ENCODE measurements around the gene MSH3. TPM values are rescaled to one million over a fixed set of nuclear protein-coding genes. Genes with fewer than 3 reads are reported as not detected.
"Not testable (repeated sequence)": the region's sequence is repeated elsewhere in the genome, so short reads cannot be mapped to it uniquely, and the experiment has no call there.

The MSH3 gene
- polyA plus RNA-seq, 1 donor, result 13.8 TPM

DNA sequence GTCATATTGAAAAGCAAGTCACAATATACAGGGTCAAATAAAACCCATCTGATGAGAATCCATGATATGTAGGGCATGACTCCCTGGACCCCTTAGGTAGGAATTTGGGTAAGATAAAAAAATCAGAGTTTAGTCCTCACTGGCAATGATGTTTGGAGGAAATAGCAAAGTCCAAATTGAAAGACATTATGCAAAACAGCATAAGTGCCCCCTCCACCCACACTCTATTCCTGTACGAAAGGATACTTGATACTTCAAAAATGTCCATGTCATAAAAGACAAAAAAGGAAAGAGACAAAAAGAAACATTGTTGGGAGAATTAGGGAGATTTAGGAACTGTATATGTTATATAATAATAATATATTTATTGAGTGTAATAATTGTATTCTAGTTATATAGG lies 209.7 kb downstream of the MSH3 start:
- H3K9me3 ChIP-seq (ENCODE audit: control insufficient read depth, low read depth, low read length), result no peaks in the 10 kb centered on the region
- H3K27me3 ChIP-seq (ENCODE audit: control insufficient read depth, insufficient read depth, low read length), result no peaks in the 10 kb centered on the region
- H3K4me1 ChIP-seq (ENCODE audit: control insufficient read depth, insufficient read depth, low read length), result no peaks in the 10 kb centered on the region
- no peak overlapping the region for H3K4me3 ChIP-seq (ENCODE audit: low read length)
- peak in 1 of 2 donors; percentile 25 for DNase-seq
- H3K36me3 ChIP-seq (ENCODE audit: control insufficient read depth, insufficient read depth, low read length), result peaks cover 12% of the 10 kb centered on the region
- WGBS (ENCODE audit: insufficient coverage, low lambda C conversion rate), result 40% methylated on average over 1 of the region's 1 CpG
- no peak overlapping the region for H3K27ac ChIP-seq (ENCODE audit: low read length)

DNA sequence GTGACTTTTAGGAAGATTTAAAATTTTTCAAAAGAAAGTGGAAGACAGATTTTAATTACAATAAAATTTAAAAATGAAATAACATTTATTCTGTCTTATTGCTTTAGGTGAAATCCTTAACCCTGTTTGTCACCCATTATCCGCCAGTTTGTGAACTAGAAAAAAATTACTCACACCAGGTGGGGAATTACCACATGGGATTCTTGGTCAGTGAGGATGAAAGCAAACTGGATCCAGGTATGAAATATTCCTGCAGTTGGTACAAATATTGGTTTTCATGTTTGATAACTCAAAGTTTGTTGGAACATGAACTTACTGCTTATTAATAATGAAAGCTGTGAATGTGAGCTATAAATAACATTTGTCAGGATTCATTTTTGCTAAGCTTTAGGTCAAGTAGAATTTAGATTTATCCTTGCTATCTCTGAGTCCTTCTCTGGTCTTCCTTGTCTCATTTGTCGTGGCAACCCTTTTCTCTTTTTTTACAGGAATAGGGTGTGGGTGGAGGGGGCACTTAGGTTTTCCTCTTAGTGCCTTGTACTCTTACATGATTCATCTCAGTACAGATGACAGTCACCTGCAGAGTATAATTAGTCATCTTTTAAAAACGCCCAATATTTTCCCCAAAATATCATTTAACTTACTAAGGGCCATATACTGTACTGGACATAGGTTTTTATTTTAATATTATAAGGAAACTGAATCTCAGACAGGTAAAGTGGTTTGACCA lies 210.4 kb downstream of the MSH3 start:
- no peak overlapping the region for H3K4me3 ChIP-seq (ENCODE audit: low read length)
- H3K4me1 ChIP-seq (ENCODE audit: control insufficient read depth, insufficient read depth, low read length), result no peaks in the 10 kb centered on the region
- 60% methylated on average over 1 of the region's 3 CpGs for WGBS (ENCODE audit: insufficient coverage, low lambda C conversion rate)
- H3K27me3 ChIP-seq (ENCODE audit: control insufficient read depth, insufficient read depth, low read length), result no peaks in the 10 kb centered on the region
- no peak overlapping the region for H3K27ac ChIP-seq (ENCODE audit: low read length)
- H3K9me3 ChIP-seq (ENCODE audit: control insufficient read depth, low read depth, low read length), result no peaks in the 10 kb centered on the region
- H3K36me3 ChIP-seq (ENCODE audit: control insufficient read depth, insufficient read depth, low read length), result peaks cover 12% of the 10 kb centered on the region
- no peak for DNase-seq

DNA sequence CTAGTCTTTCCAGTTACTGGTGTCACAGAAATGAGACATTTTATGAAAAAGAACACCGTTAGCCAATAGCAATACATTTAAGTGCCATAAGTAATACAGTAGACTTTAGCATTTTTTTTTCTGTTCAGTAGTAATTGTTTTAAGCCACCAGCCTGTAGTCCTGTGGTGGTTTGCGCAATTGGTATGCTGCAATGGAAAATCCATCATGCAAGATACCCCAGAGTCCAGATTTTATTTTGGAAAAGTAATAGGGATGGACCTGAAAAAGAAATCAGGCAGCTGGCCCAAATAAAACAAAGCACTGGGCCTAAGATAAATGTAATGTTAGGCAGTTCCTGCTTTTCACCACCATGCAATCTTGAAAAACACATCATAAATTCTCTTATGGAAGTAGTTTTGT lies 211.1 kb downstream of the MSH3 start:
- peaks cover 12% of the 10 kb centered on the region for H3K36me3 ChIP-seq (ENCODE audit: control insufficient read depth, insufficient read depth, low read length)
- H3K4me1 ChIP-seq (ENCODE audit: control insufficient read depth, insufficient read depth, low read length), result no peaks in the 10 kb centered on the region
- no peak overlapping the region for H3K27ac ChIP-seq (ENCODE audit: low read length)
- no peak overlapping the region for H3K4me3 ChIP-seq (ENCODE audit: low read length)
- H3K9me3 ChIP-seq (ENCODE audit: control insufficient read depth, low read depth, low read length), result no peaks in the 10 kb centered on the region
- WGBS (ENCODE audit: insufficient coverage, low lambda C conversion rate), result no CpG with 5 or more reads among the region's 2 CpGs
- H3K27me3 ChIP-seq (ENCODE audit: control insufficient read depth, insufficient read depth, low read length), result no peaks in the 10 kb centered on the region
- DNase-seq, result no peak

DNA sequence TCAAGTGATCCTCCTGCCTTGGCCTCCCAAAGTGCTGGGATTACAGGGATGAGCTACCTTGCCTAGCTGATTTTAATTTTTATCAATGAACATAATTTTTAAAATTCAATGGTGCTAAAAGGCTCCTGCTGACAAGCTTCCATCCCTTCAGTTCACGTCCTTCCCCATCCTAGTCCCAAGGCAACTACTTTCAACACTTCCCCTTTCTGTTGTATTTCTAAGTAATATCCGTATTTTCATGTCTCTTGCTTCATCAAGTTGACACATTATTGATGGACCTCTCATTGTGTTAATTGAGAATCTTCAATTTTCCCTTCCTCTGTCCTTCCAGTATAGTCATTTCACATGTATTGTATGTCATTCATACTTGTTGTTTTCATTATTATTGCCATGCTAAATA lies 211.9 kb downstream of the MSH3 start:
- no peaks in the 10 kb centered on the region for H3K9me3 ChIP-seq (ENCODE audit: control insufficient read depth, low read depth, low read length)
- 100% methylated on average over 2 of the region's 2 CpGs for WGBS (ENCODE audit: insufficient coverage, low lambda C conversion rate)
- H3K36me3 ChIP-seq (ENCODE audit: control insufficient read depth, insufficient read depth, low read length), result peaks cover 12% of the 10 kb centered on the region
- no peaks in the 10 kb centered on the region for H3K4me1 ChIP-seq (ENCODE audit: control insufficient read depth, insufficient read depth, low read length)
- no peak overlapping the region for H3K27ac ChIP-seq (ENCODE audit: low read length)
- no peak overlapping the region for H3K4me3 ChIP-seq (ENCODE audit: low read length)
- no peak for DNase-seq
- no peaks in the 10 kb centered on the region for H3K27me3 ChIP-seq (ENCODE audit: control insufficient read depth, insufficient read depth, low read length)

DNA sequence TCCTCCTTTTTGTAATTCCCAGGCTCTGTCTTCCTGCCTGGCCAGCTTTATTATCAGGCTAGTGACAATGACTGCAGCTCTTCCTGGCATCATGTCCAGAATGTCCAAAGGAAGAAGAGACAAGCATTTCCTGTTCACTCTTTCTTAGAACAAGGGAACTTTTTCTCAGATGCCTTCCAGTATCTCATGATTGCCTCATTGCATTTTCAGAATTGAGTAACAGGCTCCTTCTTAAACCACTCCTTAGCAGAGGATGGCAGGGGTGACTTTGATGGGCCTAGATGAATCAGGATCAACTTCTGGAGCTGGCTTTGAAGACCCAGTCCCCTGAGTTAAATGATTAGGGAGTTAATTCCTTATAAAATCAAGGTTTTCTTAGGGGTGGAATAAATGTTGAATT lies 212.8 kb downstream of the MSH3 start:
- H3K4me1 ChIP-seq (ENCODE audit: control insufficient read depth, insufficient read depth, low read length), result no peaks in the 10 kb centered on the region
- H3K27ac ChIP-seq (ENCODE audit: low read length), result no peak overlapping the region
- H3K9me3 ChIP-seq (ENCODE audit: control insufficient read depth, low read depth, low read length), result no peaks in the 10 kb centered on the region
- no peaks in the 10 kb centered on the region for H3K27me3 ChIP-seq (ENCODE audit: control insufficient read depth, insufficient read depth, low read length)
- H3K36me3 ChIP-seq (ENCODE audit: control insufficient read depth, insufficient read depth, low read length), result peaks cover 16% of the 10 kb centered on the region
- no peak overlapping the region for H3K4me3 ChIP-seq (ENCODE audit: low read length)
- no peak for DNase-seq

DNA sequence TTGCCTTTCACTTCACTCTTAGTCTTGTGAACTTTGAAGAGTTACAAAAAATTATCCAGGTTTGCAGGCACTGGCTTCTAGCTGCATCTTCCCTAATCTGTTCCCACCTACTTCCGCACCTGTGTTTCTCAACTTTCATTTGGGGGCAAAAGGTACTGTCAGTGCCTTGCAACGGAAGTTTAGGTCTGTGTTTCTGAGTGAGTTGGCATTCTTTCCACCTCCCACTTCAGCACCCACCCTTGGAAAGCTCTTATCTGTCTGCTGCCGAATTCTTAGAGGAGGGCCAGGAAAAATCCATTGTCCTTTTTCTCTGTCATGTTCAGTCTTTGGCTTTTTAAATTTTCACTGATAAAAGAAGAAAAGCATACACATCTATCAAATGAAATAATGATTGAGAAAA lies 216.0 kb downstream of the MSH3 start:
- H3K4me1 ChIP-seq (ENCODE audit: control insufficient read depth, insufficient read depth, low read length), result no peaks in the 10 kb centered on the region
- H3K9me3 ChIP-seq (ENCODE audit: control insufficient read depth, low read depth, low read length), result no peaks in the 10 kb centered on the region
- 40% methylated on average over 1 of the region's 3 CpGs for WGBS (ENCODE audit: insufficient coverage, low lambda C conversion rate)
- peaks cover 37% of the 10 kb centered on the region for H3K36me3 ChIP-seq (ENCODE audit: control insufficient read depth, insufficient read depth, low read length)
- no peak for DNase-seq
- H3K27me3 ChIP-seq (ENCODE audit: control insufficient read depth, insufficient read depth, low read length), result no peaks in the 10 kb centered on the region
- no peak overlapping the region for H3K27ac ChIP-seq (ENCODE audit: low read length)
- no peak overlapping the region for H3K4me3 ChIP-seq (ENCODE audit: low read length)

DNA sequence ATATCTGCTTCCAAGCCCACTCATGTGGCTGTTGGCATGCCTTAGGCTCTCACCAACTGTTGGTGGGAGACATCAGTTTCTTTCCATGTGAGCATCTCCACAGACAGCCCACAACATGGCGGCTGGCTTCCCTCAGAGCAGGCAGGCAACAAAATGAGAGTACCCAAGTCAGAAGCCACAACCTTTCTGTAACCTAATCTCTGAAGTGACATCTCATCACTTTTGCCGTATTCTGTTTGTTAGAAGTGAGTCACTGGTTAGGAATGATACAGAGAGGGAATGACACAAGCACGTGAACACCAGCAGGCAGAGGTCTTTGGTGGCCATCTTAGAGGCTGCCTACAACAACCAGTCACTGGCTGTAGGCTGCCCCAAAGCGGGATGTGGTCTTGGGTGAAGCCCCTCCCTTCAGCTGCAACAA lies 217.1 kb downstream of the MSH3 start:
- Histone ChIP-seq H3K4me1 (ENCODE audit: control insufficient read depth, insufficient read depth, low read length) (no peaks in the 10 kb centered on the region), H3K27me3 (ENCODE audit: control insufficient read depth, insufficient read depth, low read length) (no peaks in the 10 kb centered on the region), H3K4me3 (ENCODE audit: low read length) (no peak overlapping the region), H3K36me3 (ENCODE audit: control insufficient read depth, insufficient read depth, low read length) (peaks cover 34% of the 10 kb centered on the region), H3K27ac (ENCODE audit: low read length) (no peak overlapping the region), H3K9me3 (ENCODE audit: control insufficient read depth, low read depth, low read length) (no peaks in the 10 kb centered on the region)
- WGBS (ENCODE audit: insufficient coverage, low lambda C conversion rate), result no CpG with 5 or more reads among the region's 4 CpGs
- DNase-seq, result no peak

DNA sequence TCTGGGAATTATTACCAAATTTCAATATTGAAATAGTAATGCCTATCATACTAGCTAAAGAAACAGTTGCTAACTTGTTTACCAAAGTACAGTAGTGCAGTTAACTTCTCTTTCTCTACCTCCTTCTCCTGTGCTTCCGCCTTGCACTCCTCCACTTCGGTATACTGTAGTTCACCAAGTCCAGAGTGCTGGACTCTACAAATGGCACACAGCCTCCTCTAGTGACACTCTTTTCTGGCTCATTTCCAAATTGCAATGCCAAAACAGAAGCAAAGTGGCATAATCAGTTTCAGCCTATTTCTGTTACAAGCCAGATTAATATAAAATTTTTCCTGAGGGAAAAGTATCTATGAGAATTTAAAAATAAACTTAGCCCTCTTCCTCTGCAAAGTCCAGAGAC lies 219.7 kb downstream of the MSH3 start:
- Histone ChIP-seq H3K27ac (ENCODE audit: low read length) (no peak overlapping the region), H3K4me1 (ENCODE audit: control insufficient read depth, insufficient read depth, low read length) (no peaks in the 10 kb centered on the region), H3K36me3 (ENCODE audit: control insufficient read depth, insufficient read depth, low read length) (peaks cover 36% of the 10 kb centered on the region), H3K27me3 (ENCODE audit: control insufficient read depth, insufficient read depth, low read length) (no peaks in the 10 kb centered on the region), H3K9me3 (ENCODE audit: control insufficient read depth, low read depth, low read length) (no peaks in the 10 kb centered on the region), H3K4me3 (ENCODE audit: low read length) (no peak overlapping the region)
- no peak for DNase-seq
- no CpG with 5 or more reads among the region's 2 CpGs for WGBS (ENCODE audit: insufficient coverage, low lambda C conversion rate)

DNA sequence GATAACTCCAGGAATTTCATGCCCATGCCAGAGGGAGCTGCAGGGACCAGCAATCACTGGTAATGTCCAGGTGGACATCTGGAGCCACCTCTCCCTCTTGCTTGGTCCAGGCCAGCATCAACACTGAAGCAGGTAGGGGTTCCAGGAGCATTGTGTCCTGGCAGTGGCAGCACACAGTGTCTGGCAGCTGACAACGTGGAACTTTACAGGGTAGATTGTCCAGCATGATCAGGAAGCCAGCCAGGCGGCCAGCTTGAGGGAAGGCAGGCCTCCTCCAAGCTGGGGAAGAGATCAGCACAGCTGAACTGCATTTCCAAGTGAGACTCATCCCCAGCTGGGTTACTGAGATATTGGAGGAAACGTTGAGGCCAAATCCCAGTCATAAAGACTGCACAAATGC lies 223.1 kb downstream of the MSH3 start:
- no CpG with 5 or more reads among the region's 3 CpGs for WGBS (ENCODE audit: insufficient coverage, low lambda C conversion rate)
- H3K9me3 ChIP-seq (ENCODE audit: control insufficient read depth, low read depth, low read length), result no peaks in the 10 kb centered on the region

DNA sequence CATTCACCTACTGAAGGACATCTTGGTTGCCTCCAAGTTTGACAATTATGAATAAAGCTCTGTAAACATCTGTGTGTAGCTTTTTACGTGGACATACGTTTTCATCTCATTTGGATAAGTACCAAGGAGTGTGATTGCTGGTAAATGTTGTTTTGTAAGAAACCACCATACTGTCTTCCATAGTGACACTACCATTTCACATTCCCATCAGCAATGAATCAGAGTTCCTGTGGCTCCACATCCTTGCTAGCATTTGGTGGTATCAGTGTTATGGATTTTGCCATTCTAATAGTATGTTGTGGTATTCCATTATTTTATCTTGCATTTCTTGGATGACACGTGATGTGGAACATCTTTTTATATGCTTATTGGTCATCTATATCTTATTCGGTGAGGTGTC lies 227.3 kb downstream of the MSH3 start:
- Histone ChIP-seq H3K36me3 (ENCODE audit: control insufficient read depth, insufficient read depth, low read length) (peaks cover 8% of the 10 kb centered on the region), H3K4me1 (ENCODE audit: control insufficient read depth, insufficient read depth, low read length) (peaks cover 12% of the 10 kb centered on the region), H3K4me3 (ENCODE audit: low read length) (no peak overlapping the region), H3K27ac (ENCODE audit: low read length) (no peak overlapping the region), H3K27me3 (ENCODE audit: control insufficient read depth, insufficient read depth, low read length) (no peaks in the 10 kb centered on the region), H3K9me3 (ENCODE audit: control insufficient read depth, low read depth, low read length) (no peaks in the 10 kb centered on the region)
- no peak for DNase-seq
- WGBS (ENCODE audit: insufficient coverage, low lambda C conversion rate), result no CpG with 5 or more reads among the region's 4 CpGs

More for the DNA sequence above, 223.1 kb downstream of the MSH3 start:
- Histone ChIP-seq H3K4me1 (ENCODE audit: control insufficient read depth, insufficient read depth, low read length) (no peaks in the 10 kb centered on the region), H3K27ac (ENCODE audit: low read length) (no peak overlapping the region), H3K4me3 (ENCODE audit: low read length) (no peak overlapping the region), H3K27me3 (ENCODE audit: control insufficient read depth, insufficient read depth, low read length) (no peaks in the 10 kb centered on the region), H3K36me3 (ENCODE audit: control insufficient read depth, insufficient read depth, low read length) (peaks cover 28% of the 10 kb centered on the region)
- no peak for DNase-seq

DNA sequence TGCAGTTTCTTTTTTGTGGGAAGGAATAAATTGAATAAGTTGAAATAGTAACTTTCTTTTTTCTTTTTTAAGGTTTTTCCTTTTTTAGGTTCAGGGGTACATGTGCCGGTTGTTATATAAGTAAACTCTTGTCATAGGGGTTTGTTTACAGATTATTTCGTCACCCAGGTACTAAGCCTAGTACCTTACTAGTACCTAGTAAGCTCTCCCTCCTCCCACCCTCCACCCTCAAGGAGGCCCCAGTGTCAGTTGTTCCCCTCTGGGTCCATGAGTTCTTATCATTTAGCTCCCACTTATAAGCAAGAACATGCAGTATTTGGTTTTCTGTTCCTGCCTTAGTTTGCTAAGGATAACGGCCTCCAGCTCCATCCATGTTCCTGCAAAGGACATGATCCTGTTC lies 228.9 kb downstream of the MSH3 start:
- WGBS (ENCODE audit: insufficient coverage, low lambda C conversion rate), result 80% methylated on average over 1 of the region's 3 CpGs
- H3K9me3 ChIP-seq (ENCODE audit: control insufficient read depth, low read depth, low read length); H3K36me3 ChIP-seq (ENCODE audit: control insufficient read depth, insufficient read depth, low read length); DNase-seq; H3K27ac ChIP-seq (ENCODE audit: low read length); H3K4me3 ChIP-seq (ENCODE audit: low read length); H3K27me3 ChIP-seq (ENCODE audit: control insufficient read depth, insufficient read depth, low read length): not testable (repeated sequence)
- H3K4me1 ChIP-seq (ENCODE audit: control insufficient read depth, insufficient read depth, low read length), result peaks cover 12% of the 10 kb centered on the region

Measured in large intestine (tissue), 3 donors.